ENCODE data around the gene DNAAF5.

DNAAF5 gene

GRCh38 chr7:714251-714671, 12.2 kb upstream of the DNAAF5 start:
- Histone ChIP-seq H3K36me3 (no peaks in the 10 kb centered on the region), H3K27me3 (peaks cover 2% of the 10 kb centered on the region; the same call in 1 of the 2 replicates), H3K4me1 (no peaks in the 10 kb centered on the region), H3K4me3 (ENCODE audit: low read depth, low read length) (no peak overlapping the region), H3K9me3 (no peaks in the 10 kb centered on the region)
- no peak for DNase-seq
- TF ChIP-seq CTCF (IDR thresholded peaks at IDR 0.05; ENCODE audit: low read depth, low read length), result no peak

DNA sequence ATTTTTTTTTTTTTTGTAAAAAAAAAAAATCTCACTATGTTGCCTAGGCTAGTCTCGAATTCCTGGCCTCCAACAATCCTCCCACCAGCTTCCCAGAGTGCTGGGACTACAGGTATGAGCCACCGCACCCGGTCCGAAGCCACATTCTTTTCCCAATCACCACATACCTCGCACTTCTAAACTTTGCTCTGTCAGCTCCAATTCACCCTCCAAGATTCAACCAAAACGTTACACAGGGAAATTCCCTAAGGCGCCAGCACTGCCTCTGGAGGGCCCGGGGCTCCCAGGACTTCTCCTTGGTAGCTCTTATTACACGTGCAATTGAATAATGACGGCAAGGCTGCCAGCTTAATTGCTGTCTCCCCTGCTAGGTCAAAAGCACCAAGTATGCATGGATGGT, 10.3 kb upstream of the DNAAF5 start:
- H3K36me3 ChIP-seq, result no peaks in the 10 kb centered on the region
- peaks cover 2% of the 10 kb centered on the region; the same call in 1 of the 2 replicates for H3K27me3 ChIP-seq
- no peak for DNase-seq
- no peak for TF ChIP-seq CTCF (IDR thresholded peaks at IDR 0.05; ENCODE audit: low read depth, low read length)
- H3K9me3 ChIP-seq, result no peaks in the 10 kb centered on the region
- H3K4me3 ChIP-seq (ENCODE audit: low read depth, low read length), result no peak overlapping the region
- H3K4me1 ChIP-seq, result no peaks in the 10 kb centered on the region

- Histone ChIP-seq H3K27me3 (peaks cover 2% of the 10 kb centered on the region; the same call in 1 of the 2 replicates), H3K4me3 (ENCODE audit: low read depth, low read length) (no peak overlapping the region), H3K36me3 (no peaks in the 10 kb centered on the region), H3K9me3 (no peaks in the 10 kb centered on the region), H3K4me1 (no peaks in the 10 kb centered on the region)
- DNase-seq, result no peak
- TF ChIP-seq CTCF (IDR thresholded peaks at IDR 0.05; ENCODE audit: low read depth, low read length), result no peak
These were observed 9.9 kb upstream of the DNAAF5 start for GRCh38 chr7:716636-717035.

- H3K4me1 ChIP-seq, result no peaks in the 10 kb centered on the region
- no peaks in the 10 kb centered on the region for H3K27me3 ChIP-seq
- peaks cover 8% of the 10 kb centered on the region for H3K9me3 ChIP-seq
- no peaks in the 10 kb centered on the region; the same call in 1 of the 2 replicates for H3K36me3 ChIP-seq
- no peak for DNase-seq
- no peak for TF ChIP-seq CTCF (IDR thresholded peaks at IDR 0.05; ENCODE audit: low read depth, low read length)
- H3K4me3 ChIP-seq (ENCODE audit: low read depth, low read length), result no peak overlapping the region
These were observed 4.8 kb upstream of the DNAAF5 start for GRCh38 chr7:721619-722248.

DNA sequence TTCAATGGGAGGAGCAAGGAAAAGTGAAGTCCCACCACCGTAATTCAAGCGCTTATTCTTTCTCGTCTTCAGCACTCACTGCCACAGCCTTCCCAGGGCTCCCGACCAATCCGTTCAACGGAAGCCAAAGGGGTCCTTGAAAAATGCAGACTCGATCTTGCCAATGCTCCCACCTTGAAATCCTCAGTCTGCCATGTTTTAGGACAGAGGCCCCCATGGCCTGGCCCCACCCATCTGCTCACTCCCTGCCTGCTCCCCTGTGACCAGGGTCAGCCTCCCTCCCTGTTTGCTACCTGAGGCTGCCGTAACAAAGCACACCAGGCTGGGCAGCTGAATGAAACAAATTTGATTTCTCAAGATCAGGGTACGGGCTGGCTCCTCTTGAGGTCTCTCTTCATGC, 3.0 kb upstream of the DNAAF5 start:
- DNase-seq, result no peak
- TF ChIP-seq CTCF (IDR thresholded peaks at IDR 0.05; ENCODE audit: low read depth, low read length), result no peak
- peaks cover 8% of the 10 kb centered on the region for H3K9me3 ChIP-seq
- H3K4me1 ChIP-seq, result no peaks in the 10 kb centered on the region
- H3K4me3 ChIP-seq (ENCODE audit: low read depth, low read length), result no peak overlapping the region
- no peaks in the 10 kb centered on the region for H3K27me3 ChIP-seq
- no peaks in the 10 kb centered on the region; the same call in 1 of the 2 replicates for H3K36me3 ChIP-seq

- H3K9me3 ChIP-seq, result peaks cover 8% of the 10 kb centered on the region
- DNase-seq, result no peak
- no peak overlapping the region for H3K4me3 ChIP-seq (ENCODE audit: low read depth, low read length)
- H3K27me3 ChIP-seq, result no peaks in the 10 kb centered on the region
- H3K36me3 ChIP-seq, result peaks cover 3% of the 10 kb centered on the region
- H3K4me1 ChIP-seq, result no peaks in the 10 kb centered on the region
- no peak for TF ChIP-seq CTCF (IDR thresholded peaks at IDR 0.05; ENCODE audit: low read depth, low read length)
These were observed 2.2 kb upstream of the DNAAF5 start for GRCh38 chr7:724298-724697.

All from BE2C (cell line).